Lower leg skin (tissue), 3 donors: Measurements from ENCODE around the gene ABCC4.

Experiments used
- POLR2A ChIP-seq, 2 donors: fragments of 450-650 bp; IDR thresholded peaks; one replicate each; pipeline ENCODE4 v1.6.1; 2016 to 2017; ENCODE audit warnings: antibody characterized with exemption in 2 of 2, mild to moderate bottlenecking in 1 of 2, moderate library complexity in 1 of 2
- TF ChIP-seq, protein P1 (sequence below), 3 donors: fragments of 450-650 bp; IDR thresholded peaks; one replicate each; pipeline ENCODE4 v1.5.1; 2016; ENCODE audit warnings: antibody characterized with exemption in 3 of 3, mild to moderate bottlenecking in 3 of 3, moderate library complexity in 2 of 3

GRCh38 chr13:95256091-95256490 is 45.2 kb downstream of the ABCC4 start:
- no peak for TF ChIP-seq POLR2A (IDR thresholded peaks at IDR 0.05)
- TF ChIP-seq, protein P1, sequence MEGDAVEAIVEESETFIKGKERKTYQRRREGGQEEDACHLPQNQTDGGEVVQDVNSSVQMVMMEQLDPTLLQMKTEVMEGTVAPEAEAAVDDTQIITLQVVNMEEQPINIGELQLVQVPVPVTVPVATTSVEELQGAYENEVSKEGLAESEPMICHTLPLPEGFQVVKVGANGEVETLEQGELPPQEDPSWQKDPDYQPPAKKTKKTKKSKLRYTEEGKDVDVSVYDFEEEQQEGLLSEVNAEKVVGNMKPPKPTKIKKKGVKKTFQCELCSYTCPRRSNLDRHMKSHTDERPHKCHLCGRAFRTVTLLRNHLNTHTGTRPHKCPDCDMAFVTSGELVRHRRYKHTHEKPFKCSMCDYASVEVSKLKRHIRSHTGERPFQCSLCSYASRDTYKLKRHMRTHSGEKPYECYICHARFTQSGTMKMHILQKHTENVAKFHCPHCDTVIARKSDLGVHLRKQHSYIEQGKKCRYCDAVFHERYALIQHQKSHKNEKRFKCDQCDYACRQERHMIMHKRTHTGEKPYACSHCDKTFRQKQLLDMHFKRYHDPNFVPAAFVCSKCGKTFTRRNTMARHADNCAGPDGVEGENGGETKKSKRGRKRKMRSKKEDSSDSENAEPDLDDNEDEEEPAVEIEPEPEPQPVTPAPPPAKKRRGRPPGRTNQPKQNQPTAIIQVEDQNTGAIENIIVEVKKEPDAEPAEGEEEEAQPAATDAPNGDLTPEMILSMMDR (IDR thresholded peaks at IDR 0.05) = no peak
